Neural progenitor cell (in vitro differentiated cells): ENCODE measurements around the gene EBF4. TPM values are rescaled to one million over a fixed set of nuclear protein-coding genes. Genes with fewer than 3 reads are reported as not detected.

ENCODE experiments used
- DNase-seq: peaks from one replicate; pipeline ENCODE4 v3.0.0-alpha.2; 2016; ENCODE audit warnings: low spot score
- H2AFZ ChIP-seq: fragments of 200-600 bp; sonication (generic); replicated peaks from 2 replicates; pipeline ENCODE4 v1.6.1; 2016; ENCODE audit warnings: antibody characterized with exemption
- H3F3A ChIP-seq: fragments of 200-600 bp; sonication (generic); 2 replicates; pipeline ENCODE4 v1.6.1; 2016; ENCODE audit warnings: antibody characterized with exemption, low read depth
- H3K27ac ChIP-seq: fragments of 200-600 bp; sonication (generic); 2 replicates; pipeline ENCODE4 v1.5.1; 2016; ENCODE audit warnings: mild to moderate bottlenecking
- H3K27me3 ChIP-seq: fragments of 200-600 bp; sonication (generic); 2 replicates; pipeline ENCODE4 v1.6.1; 2016; ENCODE audit warnings: mild to moderate bottlenecking, moderate library complexity
- H3K36me3 ChIP-seq: fragments of 200-600 bp; sonication (generic); 2 replicates; pipeline ENCODE4 v1.5.1; 2016
- H3K4me1 ChIP-seq: fragments of 200-600 bp; sonication (generic); 2 replicates; pipeline ENCODE4 v1.6.1; 2016; ENCODE audit warnings: mixed run types
- H3K4me2 ChIP-seq: fragments of 200-600 bp; sonication (generic); 2 replicates; pipeline ENCODE4 v1.6.1; 2016
- H3K4me3 ChIP-seq: fragments of 200-600 bp; sonication (generic); 2 replicates; pipeline ENCODE4 v1.5.1; 2016
- H3K79me2 ChIP-seq: fragments of 200-600 bp; sonication (generic); 2 replicates; pipeline ENCODE4 v1.6.1; 2016; ENCODE audit warnings: low read depth
- H3K9ac ChIP-seq: fragments of 200-600 bp; sonication (generic); 2 replicates; pipeline ENCODE4 v1.6.1; 2016
- H3K9me3 ChIP-seq: fragments of 200-600 bp; sonication (generic); 2 replicates; pipeline ENCODE4 v1.5.1; 2016; ENCODE audit warnings: low read depth
- H4K20me1 ChIP-seq: fragments of 200-600 bp; sonication (generic); 2 replicates; pipeline ENCODE4 v1.6.1; 2016; ENCODE audit warnings: low read depth
- H3K27ac Mint-ChIP-seq: 3 replicates; pipeline ENCODE4 v1.8.0; 2021; ENCODE audit warnings: mixed read lengths
- H3K27me3 Mint-ChIP-seq: 2 replicates; pipeline ENCODE4 v1.8.0; 2022; ENCODE audit warnings: low read depth, mild to moderate bottlenecking, inconsistent platforms, moderate library complexity, mixed read lengths; ENCODE audit not compliant: insufficient read depth
- H3K36me3 Mint-ChIP-seq: 3 replicates; pipeline ENCODE4 v1.8.0; 2021; ENCODE audit warnings: mixed read lengths
- H3K4me1 Mint-ChIP-seq: 3 replicates; pipeline ENCODE4 v1.8.0; 2021; ENCODE audit warnings: mixed read lengths
- H3K4me3 Mint-ChIP-seq: 3 replicates; pipeline ENCODE4 v1.8.0; 2021; ENCODE audit warnings: mild to moderate bottlenecking, moderate library complexity, mixed read lengths
- H3K9me3 Mint-ChIP-seq: 3 replicates; pipeline ENCODE4 v1.8.0; 2020; ENCODE audit warnings: mixed read lengths
- EZH2 ChIP-seq: fragments of 200-600 bp; sonication (generic); IDR thresholded peaks from 2 replicates; pipeline ENCODE4 v1.6.1; 2017; ENCODE audit warnings: antibody characterized with exemption, mild to moderate bottlenecking, moderate library complexity
- EZH2phosphoT487 ChIP-seq: fragments of 200-600 bp; sonication (generic); IDR thresholded peaks from 2 replicates; pipeline ENCODE4 v1.6.1; 2017; ENCODE audit warnings: antibody characterized with exemption
- microRNA counts: library from miRNA; unstranded; fragments of <30 nt; microRNA quantifications from one replicate; lab custom pipeline; 2016
- microRNA-seq: library from miRNA; unstranded; fragments of <30 nt; microRNA quantifications from one replicate; pipeline ENCODE4, GENCODE V29; 2016
- small RNA-seq: library from RNA; depleted of rRNA; stranded (forward); fragments of <200 nt; gene quantifications from one replicate; pipeline ENCODE3, GENCODE V24; 2015
- total RNA-seq: library from RNA; depleted of rRNA; stranded (reverse); fragments of >200 nt; gene quantifications from 2 replicates; pipeline ENCODE4 v1.2.3, GENCODE V29; 2015; ENCODE audit warnings: low replicate concordance
- TF ChIP-seq, protein P1 (sequence below): fragments of 200-600 bp; sonication (generic); IDR thresholded peaks from 2 replicates; pipeline ENCODE4 v1.5.1; 2017; ENCODE audit warnings: antibody characterized with exemption, mild to moderate bottlenecking

Gene EBF4
- total RNA-seq, 1 donor from 2014 or later = 1.9 TPM

DNA sequence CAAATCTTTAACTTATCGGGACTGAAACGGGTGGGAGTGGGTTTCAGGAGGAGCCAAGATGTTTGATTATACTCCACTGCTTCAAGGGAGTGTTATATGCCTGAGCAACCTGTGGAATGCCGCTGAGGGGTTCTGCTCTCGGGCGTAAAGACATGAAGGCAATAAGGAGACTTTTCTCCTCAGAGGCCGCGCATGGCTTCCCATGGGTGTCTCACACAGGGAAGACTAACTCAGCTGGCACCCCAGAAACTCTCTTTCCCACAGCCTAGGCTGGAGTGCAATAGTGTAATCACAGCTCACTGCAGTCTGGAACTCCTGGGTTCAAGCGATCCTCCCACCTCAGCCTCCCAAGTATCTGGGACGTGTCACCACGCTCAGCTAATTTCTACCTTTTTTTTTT, 117.1 kb downstream of the EBF4 start:
- no peaks in the 10 kb centered on the region for H3K79me2 ChIP-seq
- H3K27me3 ChIP-seq = peaks cover 58% of the 10 kb centered on the region
- H3K4me2 ChIP-seq = no peak overlapping the region
- H4K20me1 ChIP-seq = no peaks in the 10 kb centered on the region
- Mint-ChIP-seq H3K27me3 (peaks cover 38% of the 10 kb centered on the region), H3K9me3 (peaks cover 39% of the 10 kb centered on the region), H3K4me1 (peaks cover 10% of the 10 kb centered on the region), H3K27ac (no peak overlapping the region), H3K36me3 (no peaks in the 10 kb centered on the region), H3K4me3 (no peak overlapping the region)
- no peaks in the 10 kb centered on the region for H3K9me3 ChIP-seq
- H3K4me1 ChIP-seq = no peaks in the 10 kb centered on the region
- no peak overlapping the region for H3K4me3 ChIP-seq
- no peak overlapping the region for H3K9ac ChIP-seq
- H3K27ac ChIP-seq = no peak overlapping the region
- no peak for DNase-seq
- H3F3A ChIP-seq = no peaks in the 10 kb centered on the region
- H3K36me3 ChIP-seq = no peaks in the 10 kb centered on the region
- H2AFZ ChIP-seq = no peak overlapping the region
- TF ChIP-seq EZH2phosphoT487 (no peak), EZH2 (no peak)
- TF ChIP-seq, protein P1, sequence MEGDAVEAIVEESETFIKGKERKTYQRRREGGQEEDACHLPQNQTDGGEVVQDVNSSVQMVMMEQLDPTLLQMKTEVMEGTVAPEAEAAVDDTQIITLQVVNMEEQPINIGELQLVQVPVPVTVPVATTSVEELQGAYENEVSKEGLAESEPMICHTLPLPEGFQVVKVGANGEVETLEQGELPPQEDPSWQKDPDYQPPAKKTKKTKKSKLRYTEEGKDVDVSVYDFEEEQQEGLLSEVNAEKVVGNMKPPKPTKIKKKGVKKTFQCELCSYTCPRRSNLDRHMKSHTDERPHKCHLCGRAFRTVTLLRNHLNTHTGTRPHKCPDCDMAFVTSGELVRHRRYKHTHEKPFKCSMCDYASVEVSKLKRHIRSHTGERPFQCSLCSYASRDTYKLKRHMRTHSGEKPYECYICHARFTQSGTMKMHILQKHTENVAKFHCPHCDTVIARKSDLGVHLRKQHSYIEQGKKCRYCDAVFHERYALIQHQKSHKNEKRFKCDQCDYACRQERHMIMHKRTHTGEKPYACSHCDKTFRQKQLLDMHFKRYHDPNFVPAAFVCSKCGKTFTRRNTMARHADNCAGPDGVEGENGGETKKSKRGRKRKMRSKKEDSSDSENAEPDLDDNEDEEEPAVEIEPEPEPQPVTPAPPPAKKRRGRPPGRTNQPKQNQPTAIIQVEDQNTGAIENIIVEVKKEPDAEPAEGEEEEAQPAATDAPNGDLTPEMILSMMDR = no peak

MicroRNA genes within 50 kb of the gene (microRNA counts, 767-probe panel; counts per million panel counts)
- 460 counts per million, percentile 90 among the panel's probes with 10 or more counts for microRNA hsa-miR-1292 (lab: Ali Mortazavi, UCI)

Small RNA genes lying within 50 kb of the gene (microRNA-seq; reads per million reads assigned to microRNA genes)
- gene MIR1292 = 5.8 reads per million, percentile 28 among the genes with 10 or more reads in this experiment

Small RNA genes lying within 50 kb of the gene (small RNA-seq; reads per million reads assigned to genes)
- gene SNORA51 (not detected), gene SNORD110 (not detected), gene SNORD56 (not detected), gene SNORD57 (not detected), gene SNORD86 (not detected)

Other genes with a start within 250 kb of the EBF4 start
- gene SNRPB, start 222.0 kb upstream of the EBF4 start, total RNA-seq = 323 and 591 TPM in 2 replicates
- gene ZNF343, start 183.9 kb upstream of the EBF4 start, total RNA-seq = 7.4 and 9.7 TPM in 2 replicates
- gene TMC2, start 156.2 kb upstream of the EBF4 start, total RNA-seq = not detected in 2 replicates
- gene NOP56, start 40.1 kb upstream of the EBF4 start, total RNA-seq = 246 and 288 TPM in 2 replicates
- 94.3 and 111 TPM in 2 replicates for gene IDH3B, start 28.6 kb upstream of the EBF4 start, total RNA-seq
- gene CPXM1, start 107.8 kb downstream of the EBF4 start, total RNA-seq = 76.3 and 169 TPM in 2 replicates
- not detected in 2 replicates for gene C20orf141, start 122.2 kb downstream of the EBF4 start, total RNA-seq
- gene TMEM239, start 123.6 kb downstream of the EBF4 start, total RNA-seq = not detected in 2 replicates
- gene PCED1A, start 147.9 kb downstream of the EBF4 start, total RNA-seq = 14.6 and 53.1 TPM in 2 replicates
- gene VPS16, start 148.0 kb downstream of the EBF4 start, total RNA-seq = 27.6 and 39.6 TPM in 2 replicates
- 77.7 and 89.4 TPM in 2 replicates for gene PTPRA, start 180.7 kb downstream of the EBF4 start, total RNA-seq